Esophagus squamous epithelium (tissue), 4 donors: ENCODE results near the gene DFFA.

Experiments used
- POLR2A ChIP-seq, 4 donors: fragments of 450-650 bp; IDR thresholded peaks; one replicate each; pipeline ENCODE4 v1.6.1; 2017; ENCODE audit warnings: antibody characterized with exemption in 4 of 4, mild to moderate bottlenecking in 4 of 4, moderate library complexity in 3 of 4
- TF ChIP-seq, protein P1 (sequence below), 6 experiments: fragments of 450-650 bp in 4 of 6; fragments of 200-600 bp in 2 of 6; sonication (generic) in 2 of 6; IDR thresholded peaks; one replicate each; pipeline ENCODE4 v1.5.1; 2016 to 2019; ENCODE audit warnings: antibody characterized with exemption in 6 of 6, mild to moderate bottlenecking in 4 of 6, moderate library complexity in 4 of 6

DNA sequence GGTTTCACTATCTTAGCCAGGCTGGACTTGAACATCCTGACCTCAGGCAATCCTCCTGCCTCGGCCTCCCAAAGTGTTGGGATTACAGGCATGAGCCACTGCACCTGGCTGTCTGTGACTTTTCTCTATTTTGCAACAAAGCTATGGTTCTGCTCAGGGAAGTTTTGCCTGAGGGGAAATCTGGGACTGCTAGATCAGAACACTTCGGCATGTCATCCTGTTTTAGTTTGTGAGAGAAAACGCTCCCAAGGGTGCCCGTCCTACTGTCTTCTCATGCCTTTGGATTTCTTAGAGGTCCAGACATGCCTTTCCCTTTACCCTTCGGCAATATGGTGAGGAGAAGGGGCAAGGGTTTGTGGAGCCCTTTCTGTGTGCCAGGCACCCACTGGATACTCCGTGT is 28.1 kb downstream of the DFFA start:
- TF ChIP-seq, protein P1, sequence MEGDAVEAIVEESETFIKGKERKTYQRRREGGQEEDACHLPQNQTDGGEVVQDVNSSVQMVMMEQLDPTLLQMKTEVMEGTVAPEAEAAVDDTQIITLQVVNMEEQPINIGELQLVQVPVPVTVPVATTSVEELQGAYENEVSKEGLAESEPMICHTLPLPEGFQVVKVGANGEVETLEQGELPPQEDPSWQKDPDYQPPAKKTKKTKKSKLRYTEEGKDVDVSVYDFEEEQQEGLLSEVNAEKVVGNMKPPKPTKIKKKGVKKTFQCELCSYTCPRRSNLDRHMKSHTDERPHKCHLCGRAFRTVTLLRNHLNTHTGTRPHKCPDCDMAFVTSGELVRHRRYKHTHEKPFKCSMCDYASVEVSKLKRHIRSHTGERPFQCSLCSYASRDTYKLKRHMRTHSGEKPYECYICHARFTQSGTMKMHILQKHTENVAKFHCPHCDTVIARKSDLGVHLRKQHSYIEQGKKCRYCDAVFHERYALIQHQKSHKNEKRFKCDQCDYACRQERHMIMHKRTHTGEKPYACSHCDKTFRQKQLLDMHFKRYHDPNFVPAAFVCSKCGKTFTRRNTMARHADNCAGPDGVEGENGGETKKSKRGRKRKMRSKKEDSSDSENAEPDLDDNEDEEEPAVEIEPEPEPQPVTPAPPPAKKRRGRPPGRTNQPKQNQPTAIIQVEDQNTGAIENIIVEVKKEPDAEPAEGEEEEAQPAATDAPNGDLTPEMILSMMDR (IDR thresholded peaks at IDR 0.05) = no peak
- no peak for TF ChIP-seq POLR2A (IDR thresholded peaks at IDR 0.05)
